ENCODE measurements around the gene SSBP2.

Gene SSBP2

GRCh38 chr5:81763294-81763928 lies 12.5 kb upstream of the SSBP2 start:
- H3K4me3 ChIP-seq (ENCODE audit: low read depth, low read length): no peak overlapping the region
- TF ChIP-seq, protein P1, sequence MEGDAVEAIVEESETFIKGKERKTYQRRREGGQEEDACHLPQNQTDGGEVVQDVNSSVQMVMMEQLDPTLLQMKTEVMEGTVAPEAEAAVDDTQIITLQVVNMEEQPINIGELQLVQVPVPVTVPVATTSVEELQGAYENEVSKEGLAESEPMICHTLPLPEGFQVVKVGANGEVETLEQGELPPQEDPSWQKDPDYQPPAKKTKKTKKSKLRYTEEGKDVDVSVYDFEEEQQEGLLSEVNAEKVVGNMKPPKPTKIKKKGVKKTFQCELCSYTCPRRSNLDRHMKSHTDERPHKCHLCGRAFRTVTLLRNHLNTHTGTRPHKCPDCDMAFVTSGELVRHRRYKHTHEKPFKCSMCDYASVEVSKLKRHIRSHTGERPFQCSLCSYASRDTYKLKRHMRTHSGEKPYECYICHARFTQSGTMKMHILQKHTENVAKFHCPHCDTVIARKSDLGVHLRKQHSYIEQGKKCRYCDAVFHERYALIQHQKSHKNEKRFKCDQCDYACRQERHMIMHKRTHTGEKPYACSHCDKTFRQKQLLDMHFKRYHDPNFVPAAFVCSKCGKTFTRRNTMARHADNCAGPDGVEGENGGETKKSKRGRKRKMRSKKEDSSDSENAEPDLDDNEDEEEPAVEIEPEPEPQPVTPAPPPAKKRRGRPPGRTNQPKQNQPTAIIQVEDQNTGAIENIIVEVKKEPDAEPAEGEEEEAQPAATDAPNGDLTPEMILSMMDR (IDR thresholded peaks at IDR 0.05; ENCODE audit: low read depth, low read length, missing control alignments): no peak
- in situ Hi-C loops (cut with HindIII; ENCODE audit: low sequenced_read_pairs): no loop called here

DNA sequence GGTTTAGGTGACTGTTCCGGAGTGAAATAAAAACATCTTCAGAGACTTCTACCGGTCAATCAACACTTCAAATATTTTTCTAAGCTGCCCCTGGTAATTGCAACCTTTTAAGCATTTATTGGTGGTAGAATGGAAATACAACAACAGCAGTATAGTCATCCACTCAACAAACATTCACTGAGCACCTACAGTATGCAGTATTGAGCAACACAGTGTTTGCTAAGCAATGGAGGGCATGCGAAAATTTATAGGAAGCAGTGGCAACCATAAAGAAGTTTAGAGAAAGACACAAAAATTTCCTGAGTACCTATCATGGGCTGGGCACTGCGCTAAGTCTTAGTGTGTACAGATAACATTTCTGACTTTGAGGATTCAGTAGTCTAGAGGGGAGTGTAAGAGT lies 12.0 kb upstream of the SSBP2 start:
- DNase-seq (ENCODE audit: low read depth): no peak
- in situ Hi-C loops (cut with HindIII; ENCODE audit: low sequenced_read_pairs): no loop called here
- no peak overlapping the region for H3K4me3 ChIP-seq (ENCODE audit: low read depth, low read length)
- TF ChIP-seq, protein P1 (IDR thresholded peaks at IDR 0.05; ENCODE audit: low read depth, low read length, missing control alignments): no peak

More at GRCh38 chr5:81763294-81763928, 12.5 kb upstream of the SSBP2 start:
- DNase-seq (ENCODE audit: low read depth): no peak

DNA sequence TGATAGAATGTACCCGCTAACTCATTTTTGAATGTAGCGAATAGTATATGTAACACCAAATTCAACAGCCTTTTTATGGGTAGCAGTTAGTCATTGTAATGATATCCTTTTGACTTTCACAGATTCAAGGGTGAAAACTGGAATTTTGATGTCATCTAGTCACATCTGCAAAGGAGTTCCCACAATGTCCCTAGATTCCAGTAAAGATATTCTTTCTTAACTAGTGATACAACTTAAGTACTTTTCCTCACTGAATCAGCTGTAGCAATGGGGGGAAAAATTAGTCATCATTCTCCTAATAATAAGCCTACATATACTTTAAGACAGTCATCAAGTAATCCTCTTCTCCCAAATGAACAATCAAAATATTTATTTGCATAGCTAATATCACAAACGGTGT lies 11.5 kb upstream of the SSBP2 start:
- TF ChIP-seq, protein P1 (IDR thresholded peaks at IDR 0.05; ENCODE audit: low read depth, low read length, missing control alignments): no peak
- no peak overlapping the region for H3K4me3 ChIP-seq (ENCODE audit: low read depth, low read length)
- no peak for DNase-seq (ENCODE audit: low read depth)
- in situ Hi-C loops (cut with HindIII; ENCODE audit: low sequenced_read_pairs): no loop called here

DNA sequence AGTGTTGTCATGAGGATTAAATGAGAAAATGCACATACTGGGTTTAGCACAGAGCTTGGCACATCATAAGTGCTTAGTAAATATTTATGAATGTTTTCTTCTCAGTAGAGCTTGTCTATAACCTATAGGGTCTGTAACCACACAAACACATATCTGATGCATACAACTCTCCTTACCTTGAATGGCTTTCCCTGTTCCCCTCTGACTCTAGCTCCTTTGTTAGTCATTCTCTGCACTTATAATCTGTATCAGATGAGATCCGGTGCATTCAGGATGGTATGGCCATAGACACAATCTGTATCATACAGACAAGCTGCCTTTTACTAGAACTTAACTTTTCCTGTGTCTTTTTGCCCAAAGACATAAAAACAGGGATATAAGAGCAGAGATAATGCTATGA lies 11.1 kb upstream of the SSBP2 start:
- DNase-seq (ENCODE audit: low read depth): no peak
- no peak overlapping the region for H3K4me3 ChIP-seq (ENCODE audit: low read depth, low read length)
- in situ Hi-C loops (cut with HindIII; ENCODE audit: low sequenced_read_pairs): no loop called here
- TF ChIP-seq, protein P1 (IDR thresholded peaks at IDR 0.05; ENCODE audit: low read depth, low read length, missing control alignments): no peak

DNA sequence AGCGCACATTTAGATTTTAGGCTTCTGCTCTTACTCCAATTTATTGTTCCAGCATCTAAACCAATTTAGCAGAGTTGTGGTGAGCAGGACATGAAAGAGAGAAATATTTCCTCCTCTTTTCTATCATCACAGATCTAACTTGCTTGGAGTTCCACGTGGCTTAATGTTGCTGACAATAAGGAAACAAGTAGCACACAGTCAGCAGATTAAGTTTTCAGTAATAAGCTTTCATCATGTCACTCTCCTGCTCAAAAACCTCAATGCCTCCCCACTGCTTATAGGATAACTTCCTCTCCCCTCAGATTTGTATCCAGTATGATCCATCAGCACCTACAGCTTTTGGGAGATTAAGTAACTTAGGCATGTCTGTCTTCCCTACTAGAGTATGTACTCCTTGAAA lies 10.4 kb upstream of the SSBP2 start:
- H3K4me3 ChIP-seq (ENCODE audit: low read depth, low read length): no peak overlapping the region
- DNase-seq (ENCODE audit: low read depth): no peak
- in situ Hi-C loops (cut with HindIII; ENCODE audit: low sequenced_read_pairs): no loop called here
- TF ChIP-seq, protein P1 (IDR thresholded peaks at IDR 0.05; ENCODE audit: low read depth, low read length, missing control alignments): no peak

GRCh38 chr5:81760521-81760920 lies 9.6 kb upstream of the SSBP2 start:
- no peak overlapping the region for H3K4me3 ChIP-seq (ENCODE audit: low read depth, low read length)
- DNase-seq (ENCODE audit: low read depth): no peak
- in situ Hi-C loops (cut with HindIII; ENCODE audit: low sequenced_read_pairs): no loop called here
- TF ChIP-seq, protein P1 (IDR thresholded peaks at IDR 0.05; ENCODE audit: low read depth, low read length, missing control alignments): no peak
